Mucosa of stomach (tissue), 1 donor: ENCODE data around the gene PACSIN2.

Experiments
- H3K27me3 ChIP-seq: one replicate; pipeline ENCODE4 v1.7.0; 2013; ENCODE audit warnings: mild to moderate bottlenecking, low read length; ENCODE audit not compliant: control insufficient read depth, insufficient read depth
- H3K36me3 ChIP-seq: one replicate; pipeline ENCODE4 v1.7.0; 2013; ENCODE audit warnings: low read length; ENCODE audit not compliant: control insufficient read depth, insufficient read depth
- H3K4me1 ChIP-seq: one replicate; pipeline ENCODE4 v1.7.0; 2013; ENCODE audit warnings: mild to moderate bottlenecking, low read length; ENCODE audit not compliant: control insufficient read depth, insufficient read depth
- H3K4me3 ChIP-seq: one replicate; pipeline ENCODE4 v1.7.0; 2013; ENCODE audit warnings: low read length
- H3K9ac ChIP-seq: one replicate; pipeline ENCODE4 v1.7.0; 2013; ENCODE audit warnings: mild to moderate bottlenecking, low read length, moderate library complexity
- H3K9me3 ChIP-seq: one replicate; pipeline ENCODE4 v1.7.0; 2013; ENCODE audit warnings: mild to moderate bottlenecking, low read length, moderate library complexity; ENCODE audit not compliant: control insufficient read depth
- donor health status: Pancreatic carcinoma.

PACSIN2 gene

DNA sequence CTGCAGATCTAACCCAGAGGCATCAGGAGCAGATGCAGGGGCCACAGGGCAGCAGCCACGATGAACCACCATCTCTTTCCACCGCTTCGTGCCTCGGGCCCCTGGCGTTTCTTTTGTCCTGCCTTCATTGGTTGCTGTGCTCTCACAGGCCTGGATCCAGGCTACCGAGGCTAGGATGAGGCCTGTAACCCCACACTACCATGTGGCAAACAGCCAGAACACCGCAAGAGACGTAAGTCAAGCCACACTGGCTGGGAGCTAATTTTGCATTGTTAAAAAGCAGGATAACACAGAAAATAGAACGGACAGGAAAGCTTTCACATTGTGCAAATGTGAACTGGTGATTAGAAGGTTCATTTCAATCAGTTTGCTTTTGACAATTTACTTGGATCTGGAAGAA is 142.1 kb downstream of the PACSIN2 start:
- peaks cover 12% of the 10 kb centered on the region for H3K4me1 ChIP-seq
- no peaks in the 10 kb centered on the region for H3K9me3 ChIP-seq
- no peak overlapping the region for H3K4me3 ChIP-seq
- no peaks in the 10 kb centered on the region for H3K27me3 ChIP-seq
- peaks cover 3% of the 10 kb centered on the region for H3K36me3 ChIP-seq
- H3K9ac ChIP-seq, result no peak overlapping the region

DNA sequence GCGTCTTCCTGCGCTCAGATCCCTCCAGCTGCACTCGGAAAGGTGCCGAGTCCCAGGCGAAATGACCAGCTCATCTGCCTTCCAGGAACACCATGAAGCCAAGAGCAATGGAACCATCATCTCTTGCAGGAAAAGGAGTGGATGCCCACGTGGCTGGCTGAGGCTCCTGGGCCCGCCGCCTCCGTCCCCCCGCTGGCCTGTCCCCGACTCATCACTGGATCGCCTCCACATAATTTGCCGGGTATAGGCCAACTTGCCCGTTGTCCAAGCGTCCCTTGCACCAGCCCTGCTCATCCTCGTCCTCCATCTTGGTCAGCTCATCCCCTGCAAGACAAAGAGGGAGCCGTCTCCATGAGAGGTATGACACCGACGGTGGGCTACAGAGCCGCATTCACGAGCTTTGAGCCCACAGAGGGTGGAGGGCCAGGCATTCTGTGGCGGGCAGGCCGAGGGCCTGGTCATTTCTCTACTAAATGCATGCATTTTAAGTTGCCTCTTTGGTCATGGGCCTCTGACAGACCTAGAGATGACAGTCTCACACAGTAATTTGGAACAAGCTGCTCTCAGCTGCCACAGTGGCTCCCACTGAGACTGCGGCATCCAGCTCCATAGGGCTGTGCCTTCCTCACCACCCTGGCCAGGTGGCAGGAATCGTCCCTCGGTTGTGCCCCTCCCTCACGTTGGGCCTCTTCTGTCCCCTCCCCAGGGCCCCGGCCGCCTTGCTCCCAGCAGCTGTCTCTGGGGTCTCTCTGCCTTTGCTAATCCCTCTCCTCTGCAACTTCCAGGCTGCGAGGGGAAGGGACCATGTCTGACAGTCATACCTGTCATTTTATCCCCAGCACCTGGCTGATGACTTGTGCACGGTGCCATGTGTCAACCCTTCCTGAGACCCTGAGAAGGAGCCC is 143.6 kb downstream of the PACSIN2 start:
- no peaks in the 10 kb centered on the region for H3K9me3 ChIP-seq
- peaks cover 12% of the 10 kb centered on the region for H3K4me1 ChIP-seq
- no peak overlapping the region for H3K4me3 ChIP-seq
- H3K27me3 ChIP-seq, result no peaks in the 10 kb centered on the region
- no peak overlapping the region for H3K9ac ChIP-seq
- H3K36me3 ChIP-seq, result peaks cover 3% of the 10 kb centered on the region

DNA sequence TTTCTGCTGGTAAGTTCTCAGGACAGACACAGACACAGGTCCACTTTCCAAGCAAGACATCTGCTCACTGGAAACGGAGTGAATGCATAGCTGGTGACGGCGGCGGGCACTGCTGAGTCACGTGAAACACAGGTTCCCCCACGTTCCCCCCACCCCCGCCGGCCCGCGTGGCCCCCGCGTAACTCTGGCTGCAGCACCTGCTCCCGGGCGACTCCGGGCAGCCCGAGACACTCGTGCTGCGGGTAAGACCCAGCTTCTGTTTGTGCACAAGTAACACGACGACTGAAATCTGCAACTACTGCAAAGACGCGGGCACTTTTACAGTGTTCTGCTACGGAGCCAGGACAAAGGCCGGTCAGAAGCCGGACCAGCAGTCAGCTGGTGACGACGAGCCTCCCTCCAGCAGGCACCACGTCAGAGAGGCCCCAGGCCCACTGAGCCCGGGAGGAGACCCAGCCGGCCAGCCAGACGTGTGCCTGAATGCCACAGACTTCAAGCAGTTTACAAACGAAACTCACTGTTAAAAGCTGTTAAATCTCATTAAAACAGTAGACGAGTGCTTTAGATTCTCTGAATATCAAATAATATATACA is 145.0 kb downstream of the PACSIN2 start:
- H3K9me3 ChIP-seq, result no peaks in the 10 kb centered on the region
- peaks cover 12% of the 10 kb centered on the region for H3K4me1 ChIP-seq
- H3K4me3 ChIP-seq, result no peak overlapping the region
- peaks cover 3% of the 10 kb centered on the region for H3K36me3 ChIP-seq
- no peak overlapping the region for H3K9ac ChIP-seq
- no peaks in the 10 kb centered on the region for H3K27me3 ChIP-seq

DNA sequence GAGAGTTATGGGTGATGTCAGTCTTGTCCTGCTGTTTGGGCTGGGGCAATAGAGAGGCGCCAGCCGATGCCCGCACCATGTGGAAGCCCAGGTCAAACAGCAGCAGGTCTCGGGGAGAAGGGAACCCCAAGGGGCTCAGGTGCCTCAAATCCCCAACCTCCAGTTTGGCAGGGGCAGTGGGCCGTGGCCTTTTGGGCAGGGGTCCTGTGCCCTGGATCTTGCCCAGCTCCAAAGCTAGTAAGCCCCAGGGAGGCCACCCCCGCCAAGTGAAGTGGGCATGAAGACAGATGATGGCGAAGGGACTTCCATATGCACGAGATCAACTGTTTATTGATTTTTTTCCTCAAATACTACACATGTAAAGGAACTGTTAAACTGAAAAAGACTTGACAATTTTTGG is 145.5 kb downstream of the PACSIN2 start:
- no peaks in the 10 kb centered on the region for H3K9me3 ChIP-seq
- peaks cover 12% of the 10 kb centered on the region for H3K4me1 ChIP-seq
- peaks cover 3% of the 10 kb centered on the region for H3K36me3 ChIP-seq
- H3K4me3 ChIP-seq, result no peak overlapping the region
- H3K9ac ChIP-seq, result peak overlapping the region; percentile 32
- no peaks in the 10 kb centered on the region for H3K27me3 ChIP-seq

DNA sequence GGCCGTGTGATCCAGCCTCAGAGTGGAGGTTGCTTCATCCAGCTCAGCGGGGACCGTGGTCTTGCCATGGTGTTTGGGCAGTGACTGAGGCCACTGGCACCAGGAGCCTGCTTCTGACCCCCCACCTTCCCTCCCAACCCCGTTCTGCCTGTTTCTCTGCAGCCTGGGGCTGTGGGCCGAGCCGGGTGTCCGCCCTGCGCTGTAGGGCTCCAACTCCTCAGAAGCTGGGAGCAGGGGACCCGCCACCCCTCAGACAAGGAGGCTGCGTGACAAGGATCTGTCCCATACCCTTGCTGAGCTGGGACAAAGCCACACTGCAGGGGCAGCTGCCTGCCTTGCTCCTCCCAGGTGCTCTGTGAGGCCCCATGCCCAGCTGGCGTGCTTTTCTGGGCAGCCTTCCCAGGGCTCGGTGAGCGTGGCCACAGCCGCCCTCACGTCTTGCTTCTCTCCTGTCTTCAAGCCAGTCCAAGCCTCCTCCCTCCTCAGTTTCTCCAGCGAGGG is 146.1 kb downstream of the PACSIN2 start:
- peaks cover 3% of the 10 kb centered on the region for H3K36me3 ChIP-seq
- peaks cover 12% of the 10 kb centered on the region for H3K4me1 ChIP-seq
- no peak overlapping the region for H3K4me3 ChIP-seq
- peak overlapping the region; percentile 32 for H3K9ac ChIP-seq
- H3K9me3 ChIP-seq, result no peaks in the 10 kb centered on the region
- H3K27me3 ChIP-seq, result no peaks in the 10 kb centered on the region

DNA sequence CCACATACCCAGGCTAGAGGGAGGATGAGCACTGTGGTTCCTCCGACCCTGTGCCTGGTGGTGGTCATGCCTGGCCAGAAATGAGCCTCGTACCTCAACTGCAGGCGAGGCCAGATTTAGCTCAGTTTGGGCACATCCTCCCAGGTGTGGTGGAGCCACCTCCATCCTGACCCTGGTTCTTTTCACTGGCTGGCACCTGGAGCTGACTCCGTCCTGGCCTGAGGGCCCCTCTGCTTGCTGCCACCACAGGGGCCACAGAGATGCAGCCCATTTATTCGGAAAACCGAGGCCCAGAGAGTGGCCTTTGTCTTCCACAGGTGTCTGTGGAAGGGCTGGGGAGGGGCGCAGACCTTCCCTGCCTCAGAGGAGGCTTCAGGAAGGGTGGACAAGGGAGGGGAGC is 148.8 kb downstream of the PACSIN2 start:
- Histone ChIP-seq H3K27me3 (no peaks in the 10 kb centered on the region), H3K4me1 (peaks cover 12% of the 10 kb centered on the region), H3K9me3 (no peaks in the 10 kb centered on the region), H3K4me3 (no peak overlapping the region), H3K9ac (no peak overlapping the region), H3K36me3 (no peaks in the 10 kb centered on the region)

DNA sequence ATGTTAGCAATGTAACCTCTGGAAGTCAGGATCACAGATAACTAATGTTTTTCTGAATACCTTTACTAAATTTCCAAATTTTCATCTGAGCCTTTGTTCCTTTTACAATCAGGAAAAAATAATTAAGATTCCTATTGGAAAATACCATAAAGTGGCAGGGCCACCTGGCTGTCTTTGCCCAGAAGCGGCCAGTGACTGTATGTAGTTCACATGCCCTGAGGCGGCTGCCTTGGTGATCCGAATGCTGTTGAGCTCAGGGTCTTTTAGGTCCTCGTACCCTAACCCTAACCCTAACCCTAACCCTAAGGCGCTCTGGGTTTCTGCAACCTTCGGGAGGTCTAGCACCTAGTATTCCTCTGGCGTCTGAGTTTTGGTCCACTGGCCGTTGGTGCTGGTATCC is 149.4 kb downstream of the PACSIN2 start:
- no peak overlapping the region for H3K9ac ChIP-seq
- no peaks in the 10 kb centered on the region for H3K36me3 ChIP-seq
- peaks cover 12% of the 10 kb centered on the region for H3K4me1 ChIP-seq
- H3K9me3 ChIP-seq, result no peaks in the 10 kb centered on the region
- no peaks in the 10 kb centered on the region for H3K27me3 ChIP-seq
- H3K4me3 ChIP-seq, result no peak overlapping the region

GRCh38 chr22:42863349-42863961 is 151.5 kb downstream of the PACSIN2 start:
- Histone ChIP-seq H3K4me3 (no peak overlapping the region), H3K9ac (no peak overlapping the region), H3K27me3 (no peaks in the 10 kb centered on the region), H3K4me1 (peaks cover 3% of the 10 kb centered on the region), H3K9me3 (no peaks in the 10 kb centered on the region), H3K36me3 (no peaks in the 10 kb centered on the region)

GRCh38 chr22:42862045-42862734 is 152.8 kb downstream of the PACSIN2 start:
- Histone ChIP-seq H3K9me3 (no peaks in the 10 kb centered on the region), H3K4me3 (no peak overlapping the region), H3K4me1 (no peaks in the 10 kb centered on the region), H3K36me3 (no peaks in the 10 kb centered on the region), H3K9ac (no peak overlapping the region), H3K27me3 (no peaks in the 10 kb centered on the region)

GRCh38 chr22:42860968-42861367 is 154.0 kb downstream of the PACSIN2 start:
- H3K9me3 ChIP-seq, result no peaks in the 10 kb centered on the region
- peaks cover 4% of the 10 kb centered on the region for H3K4me1 ChIP-seq
- H3K9ac ChIP-seq, result no peak overlapping the region
- H3K27me3 ChIP-seq, result no peaks in the 10 kb centered on the region
- no peaks in the 10 kb centered on the region for H3K36me3 ChIP-seq
- no peak overlapping the region for H3K4me3 ChIP-seq

DNA sequence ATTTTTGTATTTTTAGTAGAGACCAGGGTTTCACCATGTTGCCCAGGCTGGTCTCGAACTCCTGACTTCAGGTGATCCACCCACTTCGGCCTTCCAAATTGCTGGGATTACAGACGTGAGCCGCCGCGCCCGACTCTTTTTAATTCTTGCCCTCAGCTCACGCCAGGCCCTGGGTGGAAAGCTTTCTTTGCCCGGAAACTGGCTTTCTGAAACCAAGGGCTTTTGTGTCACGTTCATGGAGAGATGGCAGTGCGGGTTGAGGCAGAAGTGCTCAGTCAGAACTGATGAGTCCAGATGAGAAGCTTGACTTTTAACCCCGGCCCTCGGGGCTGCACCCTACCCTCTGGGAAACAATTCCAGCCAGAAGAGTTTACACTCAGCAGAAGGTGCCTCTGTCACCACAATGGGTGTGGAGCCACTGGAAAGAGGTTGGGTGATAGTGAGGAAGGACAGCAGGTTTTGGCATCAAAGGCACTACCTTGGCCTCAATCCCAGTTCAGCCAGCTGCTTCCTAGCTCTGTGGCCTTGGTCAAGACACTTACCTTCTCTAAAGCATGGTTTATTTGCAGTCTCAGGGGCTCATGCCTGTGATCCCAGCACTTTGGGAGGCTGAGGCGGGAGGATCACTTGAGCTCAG is 157.0 kb downstream of the PACSIN2 start:
- Histone ChIP-seq H3K9me3 (no peaks in the 10 kb centered on the region), H3K27me3 (no peaks in the 10 kb centered on the region), H3K36me3 (no peaks in the 10 kb centered on the region), H3K9ac (no peak overlapping the region), H3K4me3 (no peak overlapping the region), H3K4me1 (peaks cover 12% of the 10 kb centered on the region)
